ENCODE data around the gene POC1B.

- no peak for TF ChIP-seq CTCF (IDR thresholded peaks at IDR 0.05)
- no peak for TF ChIP-seq POLR2A (IDR thresholded peaks at IDR 0.05)
These were observed 113.2 kb downstream of the POC1B start for GRCh38 chr12:89412665-89413064.
